Measurements from ENCODE around the gene GP5.

The GP5 gene

DNA sequence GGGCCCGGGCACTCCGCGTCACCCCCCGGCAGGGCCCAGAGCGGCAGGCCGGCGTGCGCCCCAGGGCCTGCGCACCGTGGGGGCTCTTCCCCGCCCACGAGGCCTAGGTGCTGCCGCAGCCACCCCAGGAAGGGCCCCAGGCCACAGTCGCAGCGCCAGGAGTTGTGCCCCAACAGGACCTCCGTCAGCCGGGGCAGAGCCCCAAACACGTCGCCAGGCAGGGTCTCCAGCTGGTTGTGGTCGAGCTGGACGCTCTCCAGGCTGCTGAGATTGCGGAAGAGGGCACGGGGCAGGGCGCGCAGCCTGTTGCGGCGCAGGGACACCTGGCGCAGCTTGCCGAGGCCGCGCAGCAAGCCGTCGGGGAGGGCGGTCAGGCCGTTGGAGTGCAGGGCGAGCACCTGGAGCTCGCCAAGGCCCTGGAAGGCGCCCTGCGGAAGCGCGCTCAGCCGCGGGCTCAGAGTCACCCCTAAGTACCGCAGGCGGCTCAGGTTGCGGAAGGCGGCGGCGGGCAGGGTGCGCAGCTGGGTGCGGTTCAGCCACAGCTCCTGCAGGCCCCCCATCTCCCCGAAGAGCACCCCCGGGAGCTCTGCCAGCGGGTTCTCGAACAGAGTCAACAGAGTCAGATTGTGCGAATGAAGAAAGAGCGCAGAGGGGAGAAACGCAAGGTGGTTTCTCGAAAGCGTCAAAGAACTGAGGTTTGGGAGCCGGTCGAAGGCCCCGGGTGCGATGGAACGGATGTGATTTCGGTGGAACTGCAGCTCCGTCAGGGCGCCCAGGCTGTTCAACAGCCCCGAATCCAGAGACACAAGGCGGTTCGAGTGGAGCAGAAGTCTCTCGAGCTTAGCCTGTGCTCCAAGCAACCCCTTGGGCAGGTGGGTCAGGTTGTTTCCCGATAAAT is 2.0 kb downstream of the GP5 start:
- peak; percentile 50 for DNase-seq

DNA sequence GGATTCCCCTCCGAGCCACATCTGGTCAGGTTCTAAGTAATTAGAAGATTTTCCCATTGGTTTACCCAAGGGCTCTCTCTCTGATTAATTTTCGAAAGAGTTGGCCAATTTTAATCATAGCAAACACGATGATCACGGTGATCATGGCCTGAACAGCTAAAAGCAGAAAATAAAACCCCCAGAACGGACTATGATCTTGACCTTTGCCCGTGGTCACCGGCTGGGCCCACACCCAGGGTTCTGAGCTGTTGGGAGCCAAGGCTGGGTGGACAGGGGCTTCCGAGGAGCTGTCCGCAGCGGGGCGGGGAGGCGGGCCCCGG is 2.6 kb downstream of the GP5 start:
- no peak for DNase-seq

DNA sequence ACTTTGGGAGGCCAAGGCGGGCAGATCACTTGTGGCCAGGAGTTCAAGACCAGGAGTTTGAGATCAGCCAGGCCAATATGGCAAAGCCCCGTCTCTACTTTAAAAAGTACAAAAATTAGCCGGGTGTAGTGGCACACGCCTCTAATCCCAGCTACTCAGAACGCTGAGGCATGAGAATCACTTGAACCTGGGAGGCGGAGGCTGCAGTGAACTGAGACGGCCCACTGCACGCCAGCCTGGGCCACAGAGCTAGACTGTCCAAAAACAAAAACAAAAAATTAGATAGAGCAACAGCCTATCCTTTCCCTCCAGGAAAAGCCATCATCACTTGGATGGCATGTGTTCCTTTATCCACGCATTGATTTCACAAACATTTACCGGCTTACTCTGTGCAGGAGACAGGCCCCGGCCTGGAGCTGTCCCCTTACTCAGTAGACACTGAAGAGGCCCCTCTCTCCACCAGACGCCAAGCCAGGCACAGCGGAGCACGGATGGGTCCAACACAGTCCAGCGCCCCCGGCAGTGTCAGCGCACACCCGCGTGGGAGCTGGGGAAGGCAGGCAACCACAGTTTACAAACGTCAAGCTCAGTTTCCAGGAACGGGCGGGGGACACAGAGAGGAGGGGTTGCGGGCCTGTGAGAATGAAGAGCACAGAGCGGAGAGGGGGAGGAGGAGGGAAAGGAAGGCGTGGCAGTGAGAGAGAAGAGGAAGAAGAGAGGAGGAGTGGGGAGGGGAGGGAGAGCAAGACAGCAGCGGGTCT is 3.1 kb downstream of the GP5 start:
- peak; percentile 82 for DNase-seq

DNA sequence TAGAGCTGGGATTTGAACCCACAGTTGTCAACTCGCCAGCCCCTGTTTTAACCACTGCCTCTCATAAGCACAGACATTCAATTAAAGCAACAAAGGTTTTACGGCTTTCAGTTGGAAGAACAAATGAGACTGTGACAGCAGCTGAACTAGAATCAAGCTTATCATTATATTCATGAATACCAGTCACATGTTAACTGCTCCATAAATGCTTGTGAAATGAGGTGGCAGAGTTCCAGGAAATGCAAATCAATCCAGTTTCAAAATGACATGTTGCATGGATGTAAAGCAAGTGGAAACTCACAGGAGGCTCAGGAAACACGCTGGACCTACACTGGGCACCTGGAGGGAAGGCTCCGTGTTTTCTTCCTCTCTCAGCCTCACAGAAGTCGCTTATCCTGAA is 3.9 kb downstream of the GP5 start:
- no peak for DNase-seq

DNA sequence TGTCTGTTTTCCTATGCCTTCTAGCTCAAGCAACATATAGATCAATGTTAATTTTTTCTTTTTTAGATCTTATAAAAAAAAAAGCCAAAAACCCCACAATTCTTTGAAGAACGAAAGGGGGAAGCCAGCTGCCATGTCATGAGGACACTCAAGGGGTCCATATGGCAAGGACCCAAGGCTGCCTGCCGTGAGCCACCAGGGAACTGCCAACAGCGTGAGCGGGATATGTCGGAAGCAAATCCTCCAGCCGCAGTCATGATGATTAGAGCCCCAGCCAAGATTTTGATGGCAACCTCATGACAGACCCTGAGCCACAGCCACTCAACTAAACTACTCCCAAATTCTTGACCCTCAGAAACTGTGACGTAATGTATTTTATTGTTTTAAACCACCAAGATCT is 6.5 kb downstream of the GP5 start:
- DNase-seq, result no peak

DNA sequence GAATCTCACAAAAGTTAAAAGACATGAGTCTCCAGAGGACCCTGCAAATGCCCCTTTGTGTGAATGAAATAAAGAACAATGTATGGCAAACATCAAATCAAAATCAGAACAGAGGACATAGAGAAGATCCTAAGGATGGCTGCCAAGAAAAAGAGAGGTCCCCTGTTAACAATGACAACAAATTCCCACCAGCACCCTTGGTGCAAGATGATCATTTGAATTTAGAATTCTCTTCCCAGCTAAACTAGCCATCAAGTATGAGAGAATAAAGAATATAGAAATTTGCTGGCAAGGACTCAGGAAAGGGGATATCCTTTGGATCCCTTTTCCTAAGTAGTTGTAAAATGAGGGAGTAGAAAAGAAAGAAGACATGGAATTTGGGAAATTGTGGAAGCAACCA is 8.2 kb downstream of the GP5 start:
- DNase-seq, result no peak

DNA sequence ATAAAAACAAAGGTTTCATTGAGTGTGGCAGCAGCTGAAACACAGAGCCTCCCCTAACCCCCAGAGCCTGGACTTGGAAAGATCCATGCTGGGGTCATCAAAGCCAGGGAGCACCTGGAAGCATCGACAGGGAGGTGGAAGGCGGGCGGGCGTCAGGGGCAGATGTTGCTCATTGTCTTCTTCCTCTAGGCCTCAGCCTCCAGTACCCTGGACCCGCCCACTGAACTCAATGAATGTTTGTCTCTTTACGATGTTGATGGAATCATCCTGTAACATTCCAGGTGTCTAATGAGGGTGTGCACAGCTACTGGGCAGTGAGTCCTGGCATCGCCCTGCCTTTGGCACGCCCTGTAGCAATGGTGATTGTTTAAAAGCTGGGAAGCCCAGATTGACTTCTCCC is 9.8 kb downstream of the GP5 start:
- no peak for DNase-seq

DNA sequence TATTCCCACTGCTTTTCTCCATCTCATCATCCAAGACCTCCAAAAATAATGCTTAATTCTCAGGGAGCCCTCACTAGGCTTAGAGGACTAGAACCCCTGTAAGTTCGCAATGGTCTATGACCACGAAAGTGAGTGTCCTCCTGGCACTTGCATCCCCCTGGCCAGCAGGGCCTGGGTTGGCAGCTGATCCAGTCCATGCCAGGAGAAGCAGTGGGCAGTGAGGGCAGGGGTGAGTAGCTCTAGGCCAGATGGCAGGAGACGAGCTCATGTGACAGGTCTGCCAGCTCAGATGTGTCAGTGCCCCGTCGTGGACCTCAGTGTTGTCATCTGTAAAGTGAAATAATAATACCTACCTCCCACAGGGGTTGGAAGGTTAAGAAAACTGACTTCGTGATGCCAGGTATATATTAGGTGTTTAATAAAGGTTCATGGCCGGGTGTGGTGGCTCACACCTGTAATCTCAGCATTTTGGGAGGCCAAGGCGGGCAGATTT is 11.1 kb downstream of the GP5 start:
- DNase-seq, result no peak

DNA sequence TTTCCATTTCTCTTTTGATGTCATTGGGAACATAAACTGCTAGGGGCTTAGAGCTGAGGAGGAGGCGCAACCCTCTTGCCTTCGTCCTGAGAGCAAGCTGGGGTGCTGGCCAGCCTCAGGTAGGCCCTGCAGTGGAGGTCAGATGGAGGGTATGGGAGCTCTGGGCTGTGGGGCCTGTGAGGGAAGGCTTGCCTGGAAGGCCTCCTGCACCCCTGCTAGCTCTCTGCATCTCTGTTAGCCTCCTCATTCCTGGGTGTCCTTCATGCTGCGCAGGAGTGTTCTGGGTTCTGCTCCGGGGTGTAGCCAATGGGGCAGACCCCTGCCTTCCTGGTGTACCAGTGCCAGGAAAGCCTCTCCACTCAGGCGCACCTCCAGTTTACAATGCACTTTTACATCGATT is 11.8 kb downstream of the GP5 start:
- DNase-seq, result no peak

DNA sequence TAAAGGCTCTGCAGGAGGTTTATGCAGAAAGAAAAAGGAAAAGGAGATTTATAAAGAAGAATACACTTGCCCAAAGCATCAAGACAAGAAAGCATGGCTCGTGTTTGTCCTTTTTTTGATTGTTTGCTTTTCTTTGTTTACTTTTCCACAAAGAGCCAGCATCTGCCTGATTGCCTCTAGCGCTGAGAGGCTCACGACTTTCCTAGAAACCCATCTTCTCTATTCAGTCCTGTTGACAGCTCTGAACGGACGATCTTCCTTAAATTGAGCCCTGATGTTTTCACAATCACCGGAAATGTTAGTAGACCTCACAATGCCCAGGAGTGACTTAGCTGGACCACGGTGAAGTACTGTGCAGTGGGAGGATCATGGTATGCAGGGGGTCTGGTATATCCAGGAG is 12.4 kb downstream of the GP5 start:
- no peak for DNase-seq

DNA sequence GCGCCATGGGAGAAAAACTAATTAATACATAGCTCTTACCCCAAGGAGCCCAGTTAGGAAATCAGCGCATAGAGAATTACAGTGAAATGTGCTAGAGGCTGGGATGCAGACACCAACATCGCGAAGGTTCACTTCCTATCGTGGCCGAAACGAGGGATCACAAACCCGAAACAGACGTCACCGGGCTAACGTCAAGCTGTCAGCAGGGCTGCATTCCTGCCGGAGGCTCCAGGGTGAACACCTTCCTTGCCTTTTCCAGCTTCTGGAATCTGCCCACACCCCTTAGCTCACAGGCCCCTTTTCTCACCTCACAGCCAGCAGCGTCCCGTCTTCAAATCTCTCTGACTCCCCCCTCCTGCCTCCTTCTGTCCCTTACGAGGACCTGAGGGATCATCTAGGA is 13.0 kb downstream of the GP5 start:
- DNase-seq, result no peak

DNA sequence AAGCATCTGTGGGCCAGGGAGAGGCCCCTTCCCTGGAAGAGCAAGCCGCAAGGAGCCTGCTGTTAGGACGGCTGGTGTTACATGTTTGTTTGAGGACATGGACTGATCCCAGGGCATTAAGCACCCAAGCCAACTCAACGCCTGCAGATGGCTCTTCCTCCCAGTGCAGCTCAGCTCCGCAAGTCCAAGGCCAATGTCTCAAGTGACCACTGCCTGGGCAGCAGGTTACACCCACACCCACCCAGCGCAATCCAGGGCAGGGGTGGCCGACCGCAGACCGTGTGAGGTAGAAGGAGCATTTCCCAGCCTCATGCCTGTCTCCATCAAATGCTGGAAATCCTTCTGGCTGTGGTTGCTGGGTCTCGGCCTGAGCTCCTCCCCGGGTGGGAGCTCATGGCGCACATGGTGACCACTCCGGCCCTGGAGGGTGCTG is 14.5 kb downstream of the GP5 start:
- DNase-seq, result no peak

DNA sequence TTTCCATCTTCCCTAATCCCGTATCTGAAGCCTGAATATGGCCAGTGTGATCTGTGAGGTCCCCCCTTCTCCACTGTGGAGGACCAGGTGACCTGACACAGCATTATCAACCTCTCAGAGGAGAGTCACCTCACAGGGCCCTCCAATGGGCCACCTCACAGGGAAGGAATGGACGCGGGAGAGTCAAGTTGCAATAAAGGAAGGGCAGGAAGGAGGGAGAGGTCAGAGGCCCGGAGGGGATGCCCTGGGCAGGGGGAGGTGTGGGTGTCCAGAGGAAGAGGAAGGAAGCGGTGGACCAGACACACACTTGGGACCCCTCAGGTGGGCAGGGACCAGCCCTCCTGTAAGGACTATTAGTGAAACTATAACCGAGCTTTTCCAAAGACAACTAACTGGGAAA is 14.9 kb downstream of the GP5 start:
- DNase-seq, result no peak

DNA sequence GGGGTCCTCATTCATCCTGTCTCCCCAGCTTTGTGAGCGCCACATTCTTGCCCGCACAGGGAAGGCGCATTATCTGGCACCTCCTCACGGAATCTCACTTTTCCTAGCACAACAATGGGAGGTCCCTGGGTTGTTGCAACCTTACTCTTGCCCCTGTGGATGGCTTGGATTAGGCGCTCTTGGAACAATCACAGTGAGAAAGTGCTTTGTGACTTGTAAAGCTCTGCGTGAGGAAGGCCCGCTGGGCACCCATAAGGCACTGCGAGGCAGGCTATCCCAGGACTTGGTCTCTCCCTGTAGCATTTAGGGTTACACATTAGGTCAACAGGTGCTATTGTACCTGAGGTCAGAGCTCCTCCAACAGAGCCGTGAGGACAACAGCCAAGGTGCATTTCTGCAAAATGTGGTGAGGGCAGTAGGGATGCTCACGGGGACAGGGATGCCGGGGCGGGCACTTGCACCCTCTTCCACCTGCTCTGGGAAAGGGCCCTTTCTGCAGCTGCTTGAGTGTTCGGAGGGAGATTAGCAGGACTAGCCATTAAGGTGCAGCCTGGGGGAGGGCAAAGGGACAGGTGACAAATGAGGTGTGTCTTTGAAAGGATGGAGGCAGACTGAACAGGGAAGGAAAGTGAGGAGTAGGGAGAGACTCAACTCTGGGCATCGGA is 15.7 kb downstream of the GP5 start:
- no peak for DNase-seq

DNA sequence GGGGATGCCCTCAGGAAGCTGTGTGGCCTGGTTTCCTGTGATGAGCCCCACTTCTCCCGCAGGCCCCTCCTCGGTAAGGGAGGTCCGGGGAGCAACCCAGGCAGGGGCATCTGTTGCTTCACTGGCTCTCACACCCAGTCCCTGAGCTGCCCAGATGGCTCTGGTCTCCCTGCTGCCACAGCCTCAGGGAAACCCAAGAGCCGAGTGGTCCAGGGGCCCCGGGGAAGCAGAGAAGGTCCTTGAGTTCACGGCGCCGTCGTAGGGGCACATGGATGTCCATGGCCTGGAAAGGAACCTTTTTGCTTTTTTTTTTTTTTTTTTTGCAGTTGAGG is 16.2 kb downstream of the GP5 start:
- no peak for DNase-seq

DNA sequence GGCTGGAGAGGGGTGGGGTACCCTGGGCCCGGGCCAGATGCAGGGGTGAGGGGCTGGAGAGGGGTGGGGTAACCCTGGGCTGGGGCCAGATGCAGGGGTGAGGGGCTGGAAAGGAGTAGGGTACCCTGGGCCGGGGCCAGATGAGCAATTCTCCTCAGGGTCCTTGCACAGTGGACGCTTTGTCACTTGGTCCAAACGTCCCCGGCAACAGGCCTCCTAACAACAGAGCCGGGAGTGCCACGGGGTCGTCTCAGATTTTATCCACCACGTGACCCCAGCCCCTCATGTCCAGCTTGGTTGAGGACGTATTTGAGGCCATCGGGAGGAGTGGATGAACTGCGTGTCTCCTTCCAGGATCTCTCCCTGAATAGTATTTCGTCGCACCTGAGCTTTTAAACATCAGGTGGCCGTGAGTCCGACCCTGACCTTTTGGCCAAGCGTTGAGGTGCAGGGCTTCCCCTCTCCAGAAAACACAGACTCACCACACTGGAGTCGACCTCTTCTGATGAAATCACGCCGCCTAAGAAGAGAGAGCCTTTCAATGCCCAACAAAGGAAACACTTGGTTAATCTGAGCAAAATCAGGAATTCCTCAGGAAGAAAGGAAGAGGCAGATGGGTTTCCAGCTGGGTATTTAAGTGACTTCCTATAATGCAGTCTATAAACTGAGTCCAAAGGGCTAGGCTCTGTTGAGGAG is 16.7 kb downstream of the GP5 start:
- DNase-seq, result peak; percentile 11

DNA sequence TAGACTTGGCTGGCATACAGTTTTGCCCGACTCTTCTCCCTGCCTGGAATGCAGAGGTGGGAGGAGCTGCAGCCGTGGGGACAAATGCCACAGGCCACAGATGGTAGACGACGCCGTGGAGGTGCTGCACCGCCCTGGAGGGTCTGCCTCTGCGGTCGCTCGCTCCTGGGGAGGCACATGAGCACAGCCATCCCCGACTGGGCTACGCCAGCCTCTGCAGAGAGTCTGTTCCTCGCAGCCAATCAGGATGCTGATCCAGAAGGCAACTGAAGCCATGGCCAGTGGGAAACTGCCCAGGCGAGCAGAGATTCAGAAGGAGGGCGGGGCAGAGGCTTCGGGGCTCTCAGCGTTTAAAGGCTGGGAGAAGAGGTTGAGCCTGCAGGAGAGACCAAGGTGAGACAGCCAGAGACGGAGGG is 17.6 kb downstream of the GP5 start:
- peak; percentile 14 for DNase-seq

DNA sequence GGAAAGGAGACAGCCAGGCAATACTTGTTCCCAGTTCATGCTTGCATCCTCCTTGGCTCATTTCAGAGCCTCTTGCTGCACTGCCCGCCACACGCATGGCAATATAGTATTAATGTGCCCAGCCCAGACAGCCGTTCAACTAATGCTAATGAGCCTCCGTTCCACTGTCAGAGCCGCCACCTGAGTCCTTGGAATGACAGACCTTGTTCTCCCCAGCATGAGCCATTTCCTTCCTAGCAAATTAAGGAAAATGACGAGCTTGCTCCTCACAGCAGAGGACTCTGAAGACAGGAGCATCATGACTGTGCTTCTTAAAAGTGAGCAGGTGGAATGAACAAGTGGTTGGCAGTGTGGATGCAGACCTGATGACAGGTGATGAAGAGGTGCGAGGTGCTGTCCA is 18.7 kb downstream of the GP5 start:
- peak; percentile 5 for DNase-seq

DNA sequence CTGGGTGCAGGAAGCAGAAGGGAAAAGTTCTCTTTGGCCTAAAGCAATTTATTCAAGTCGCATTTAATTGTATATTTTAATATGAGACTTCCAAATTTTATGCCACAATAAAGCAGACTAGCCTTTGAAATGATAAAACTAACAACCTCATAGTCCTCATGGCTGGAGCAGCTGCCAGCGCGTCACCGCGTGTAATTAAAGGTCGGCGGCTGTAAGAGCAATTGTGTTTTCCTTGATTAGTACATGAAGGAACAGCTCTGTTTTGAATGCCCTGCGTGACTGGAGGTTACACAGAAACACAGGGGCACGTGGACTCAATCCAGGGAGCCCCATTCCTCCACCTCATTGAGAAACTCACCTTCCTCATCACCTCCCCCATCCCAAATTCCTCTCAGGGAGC is 19.4 kb downstream of the GP5 start:
- peak; percentile 4 for DNase-seq

DNA sequence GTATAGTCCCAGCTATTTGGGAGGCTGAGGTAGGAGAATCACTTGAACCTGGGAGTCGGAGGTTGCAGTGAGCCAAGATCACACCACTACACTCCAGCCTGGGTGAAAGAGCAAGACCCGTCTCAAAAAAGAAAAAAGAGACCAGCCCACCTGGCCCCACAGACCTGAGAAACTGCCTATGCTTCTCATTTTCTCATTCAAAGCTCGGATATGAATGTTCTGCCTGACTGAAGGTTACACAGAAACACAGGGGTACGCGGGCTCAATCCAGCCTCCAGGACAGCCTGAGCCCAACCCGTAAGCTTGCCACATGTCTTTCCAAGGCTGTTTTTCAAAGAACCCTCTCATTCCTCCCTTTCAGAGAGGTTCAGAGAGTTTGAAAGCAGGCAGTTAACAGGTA is 19.8 kb downstream of the GP5 start:
- DNase-seq, result no peak

DNA sequence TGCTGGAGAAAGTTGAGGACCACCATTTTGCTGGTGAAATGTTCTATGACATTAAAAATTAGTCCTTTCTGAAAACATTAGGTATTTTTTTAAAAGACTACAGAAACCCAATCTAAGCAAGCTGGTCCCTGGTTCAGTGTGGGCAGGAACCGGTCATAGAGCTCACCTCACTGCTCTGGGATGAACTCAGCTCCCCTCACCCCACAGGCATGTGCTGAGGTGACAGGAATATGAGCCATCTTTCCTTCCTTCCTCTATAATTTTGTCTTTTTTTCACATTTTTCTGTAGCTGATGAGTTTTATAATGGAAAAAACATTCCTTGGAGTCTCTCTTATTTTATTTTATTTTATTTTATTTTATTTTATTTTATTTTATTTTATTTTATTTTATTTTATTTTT is 21.4 kb downstream of the GP5 start:
- no peak for DNase-seq

DNA sequence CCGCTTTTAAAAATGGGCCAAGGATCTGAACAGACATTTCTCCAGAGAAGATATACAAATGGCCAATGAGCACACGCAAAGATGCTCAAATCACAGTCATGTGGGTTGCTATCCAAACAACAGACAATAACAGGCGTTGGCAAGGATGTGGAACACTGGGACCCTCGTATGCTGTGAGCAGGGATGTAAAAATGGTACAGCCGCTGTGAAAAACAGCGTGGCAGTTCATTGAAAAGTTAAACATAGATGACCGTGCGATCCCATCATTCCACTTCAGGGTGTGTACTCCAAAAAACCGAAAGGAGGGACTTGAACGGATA is 22.9 kb downstream of the GP5 start:
- no peak for DNase-seq

DNA sequence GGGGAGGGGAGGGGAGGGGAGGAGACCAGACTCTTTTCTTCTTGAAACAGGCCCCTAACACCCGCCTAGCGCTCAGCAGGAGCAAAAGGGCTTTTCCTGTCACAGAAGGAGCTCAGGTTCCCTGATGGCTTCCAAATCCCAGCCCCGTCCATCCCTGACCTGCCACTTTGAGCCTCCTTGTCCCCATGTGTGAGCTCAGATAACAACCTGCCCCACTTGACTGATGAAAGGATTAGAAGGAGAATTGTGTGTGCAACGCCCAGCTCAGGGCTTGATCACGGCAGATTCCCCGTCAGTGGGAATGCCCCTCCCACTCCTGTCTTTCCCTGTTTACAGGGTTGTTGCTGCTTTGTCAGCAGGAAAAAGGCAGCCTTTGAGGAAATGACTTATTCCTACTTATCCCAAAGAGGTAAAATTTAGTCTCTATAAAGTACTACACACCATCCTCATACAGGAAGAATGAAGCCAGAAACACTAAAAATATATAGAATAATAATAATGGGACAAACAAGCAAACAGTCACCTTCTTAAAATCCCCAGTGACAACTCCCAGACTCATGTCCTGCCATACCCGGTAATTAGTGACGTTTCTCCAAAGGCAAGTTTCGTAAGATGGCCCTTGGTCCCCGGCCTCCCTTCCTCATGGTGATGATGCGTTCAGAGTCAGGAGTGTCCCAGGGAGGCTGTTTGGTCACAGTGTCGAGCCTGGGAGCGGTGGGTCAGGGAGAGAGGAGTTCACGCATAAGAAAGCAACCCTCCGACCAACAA is 23.4 kb downstream of the GP5 start:
- DNase-seq, result no peak
